ENCODE measurements around the gene NLRP14.

Gene NLRP14

DNA sequence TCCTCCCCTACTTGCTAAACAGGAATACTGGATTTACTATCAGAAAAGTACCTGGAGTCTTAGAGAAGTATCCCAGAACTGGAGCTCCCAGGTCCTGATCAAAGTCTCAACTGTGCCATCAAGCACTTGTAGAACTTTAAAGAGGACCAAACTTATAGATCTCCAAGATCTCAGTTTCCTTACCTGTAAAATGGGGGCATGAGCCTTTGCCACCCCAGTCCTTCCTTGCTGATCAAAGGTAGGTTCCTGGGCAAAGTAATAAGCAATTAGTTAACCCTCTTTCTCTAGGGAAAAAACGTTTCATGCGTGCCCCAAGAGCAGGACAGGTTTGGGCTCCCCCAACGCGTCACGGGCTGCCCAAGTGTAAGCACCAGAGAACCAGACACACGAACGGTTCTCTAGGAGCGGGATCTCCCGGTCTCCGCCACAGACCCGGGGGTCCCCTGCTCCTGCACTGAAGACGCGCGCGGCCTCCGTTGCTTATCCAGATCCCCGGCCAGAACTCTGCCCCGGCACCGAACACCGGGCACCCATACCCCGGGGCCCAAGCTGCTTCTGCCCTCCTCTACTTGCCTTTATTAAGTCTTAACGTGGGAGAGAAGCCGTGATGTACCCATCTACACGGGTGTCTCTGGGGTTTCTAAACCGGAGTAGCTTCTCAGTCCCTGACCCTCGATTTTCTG, 638 bp upstream of the NLRP14 start:
- peak overlapping the region; percentile 97 for H3K4me3 ChIP-seq (ENCODE audit: low read length)
- H3K27me3 ChIP-seq (ENCODE audit: control insufficient read depth, insufficient read depth, low read length): no peaks in the 10 kb centered on the region
- peak overlapping the region; percentile 93 for H3K9ac ChIP-seq (ENCODE audit: low read length)

DNA sequence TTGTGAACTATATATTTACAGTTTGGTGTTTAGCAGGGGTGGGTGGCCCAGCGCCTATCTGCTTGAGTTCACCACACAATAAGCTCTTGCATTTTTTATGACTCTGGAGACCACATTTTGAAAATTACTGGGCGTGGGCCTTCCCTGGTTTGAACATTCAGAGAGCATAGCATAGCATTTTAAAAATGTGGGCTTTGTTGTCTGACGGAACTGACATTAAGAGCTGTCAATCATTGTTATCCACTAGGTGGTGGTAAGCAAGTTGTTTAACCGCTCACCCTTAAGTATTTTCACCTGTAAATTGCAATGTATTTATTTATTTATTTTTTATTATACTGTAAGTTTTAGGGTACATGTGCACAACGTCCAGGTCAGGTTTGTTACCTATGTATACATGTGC, 1.0 kb downstream of the NLRP14 start:
- H3K27me3 ChIP-seq (ENCODE audit: control insufficient read depth, insufficient read depth, low read length): no peaks in the 10 kb centered on the region

More for the DNA sequence above, 638 bp upstream of the NLRP14 start:
- no peaks in the 10 kb centered on the region for H3K36me3 ChIP-seq (ENCODE audit: control insufficient read depth, insufficient read depth, low read length)
- H3K9me3 ChIP-seq (ENCODE audit: control insufficient read depth, low read length): no peaks in the 10 kb centered on the region
- peaks cover 8% of the 10 kb centered on the region for H3K4me1 ChIP-seq (ENCODE audit: control insufficient read depth, insufficient read depth, low read length)

DNA sequence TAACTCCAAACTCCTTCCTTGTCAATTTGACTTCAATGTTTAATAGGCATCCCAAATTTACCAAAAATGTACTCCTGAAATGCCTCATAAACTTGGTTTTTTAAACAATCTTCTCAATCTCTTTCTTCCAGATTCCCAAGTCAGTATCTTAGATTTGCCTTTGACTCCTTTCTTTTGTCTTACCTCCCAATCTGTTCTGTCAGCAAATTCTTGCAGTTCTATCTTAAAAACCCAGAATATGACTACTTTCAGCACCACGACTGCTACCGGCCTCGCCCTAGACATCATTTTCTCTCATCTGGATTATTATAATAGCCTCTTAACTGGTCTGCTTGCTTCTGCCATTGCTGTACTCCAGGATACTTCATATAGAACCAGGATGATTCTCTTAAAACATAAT, 7.9 kb downstream of the NLRP14 start:
- H3K36me3 ChIP-seq (ENCODE audit: control insufficient read depth, insufficient read depth, low read length): no peaks in the 10 kb centered on the region
- H3K9me3 ChIP-seq (ENCODE audit: control insufficient read depth, low read length): no peaks in the 10 kb centered on the region
- no peak overlapping the region for H3K9ac ChIP-seq (ENCODE audit: low read length)

More for the DNA sequence above, 1.0 kb downstream of the NLRP14 start:
- peaks cover 8% of the 10 kb centered on the region for H3K4me1 ChIP-seq (ENCODE audit: control insufficient read depth, insufficient read depth, low read length)
- no peaks in the 10 kb centered on the region for H3K9me3 ChIP-seq (ENCODE audit: control insufficient read depth, low read length)
- no peak overlapping the region for H3K4me3 ChIP-seq (ENCODE audit: low read length)
- no peak overlapping the region for H3K9ac ChIP-seq (ENCODE audit: low read length)
- no peaks in the 10 kb centered on the region for H3K36me3 ChIP-seq (ENCODE audit: control insufficient read depth, insufficient read depth, low read length)

DNA sequence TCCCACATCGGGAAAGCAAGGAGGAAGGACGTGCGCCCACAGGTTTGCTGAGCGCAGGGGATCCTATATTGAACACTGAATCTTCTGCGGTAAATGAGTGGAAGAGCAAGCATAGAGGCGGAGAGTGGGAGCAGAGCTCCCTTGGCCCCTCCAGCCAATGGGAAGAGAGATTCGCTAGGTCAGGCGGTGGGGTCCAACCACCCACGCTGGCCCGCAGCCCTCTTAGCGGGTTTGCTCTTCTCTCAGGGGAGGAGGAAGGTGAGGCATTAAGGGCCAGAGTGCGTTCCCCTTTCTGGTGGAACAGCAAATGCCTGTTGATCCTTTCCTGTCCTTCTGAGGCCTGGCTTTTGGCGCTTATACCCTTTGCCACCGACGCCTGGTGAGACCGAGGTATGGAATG, 10.6 kb downstream of the NLRP14 start:
- no peak overlapping the region for H3K9ac ChIP-seq (ENCODE audit: low read length)
- H3K9me3 ChIP-seq (ENCODE audit: control insufficient read depth, low read length): no peaks in the 10 kb centered on the region
- H3K36me3 ChIP-seq (ENCODE audit: control insufficient read depth, insufficient read depth, low read length): no peaks in the 10 kb centered on the region
- H3K4me1 ChIP-seq (ENCODE audit: control insufficient read depth, insufficient read depth, low read length): no peaks in the 10 kb centered on the region
- H3K27me3 ChIP-seq (ENCODE audit: control insufficient read depth, insufficient read depth, low read length): no peaks in the 10 kb centered on the region
- H3K4me3 ChIP-seq (ENCODE audit: low read length): no peak overlapping the region

More for the DNA sequence above, 7.9 kb downstream of the NLRP14 start:
- Histone ChIP-seq H3K27me3 (ENCODE audit: control insufficient read depth, insufficient read depth, low read length) (no peaks in the 10 kb centered on the region), H3K4me1 (ENCODE audit: control insufficient read depth, insufficient read depth, low read length) (no peaks in the 10 kb centered on the region), H3K4me3 (ENCODE audit: low read length) (no peak overlapping the region)

DNA sequence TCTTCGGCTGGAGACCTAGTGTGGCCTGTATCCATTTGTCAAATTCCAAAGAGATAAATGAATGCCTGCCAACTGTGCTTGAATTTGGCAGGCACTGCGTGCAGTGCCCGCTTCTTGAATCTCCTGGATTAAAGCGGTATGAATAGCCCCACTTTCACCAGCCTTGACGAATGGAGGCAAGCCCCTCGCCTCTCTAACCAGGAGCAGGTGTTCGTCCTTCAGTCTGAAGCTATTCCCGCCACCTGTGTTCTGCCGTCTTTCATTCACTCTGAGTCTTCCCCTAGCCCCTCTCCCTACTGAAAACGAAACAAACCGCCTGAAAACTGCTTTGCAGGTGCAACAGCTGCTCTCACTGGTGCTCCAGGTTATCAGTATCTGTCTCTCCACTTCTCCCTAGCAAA, 11.2 kb downstream of the NLRP14 start:
- Histone ChIP-seq H3K27me3 (ENCODE audit: control insufficient read depth, insufficient read depth, low read length) (no peaks in the 10 kb centered on the region), H3K4me1 (ENCODE audit: control insufficient read depth, insufficient read depth, low read length) (no peaks in the 10 kb centered on the region), H3K4me3 (ENCODE audit: low read length) (no peak overlapping the region), H3K9ac (ENCODE audit: low read length) (no peak overlapping the region), H3K9me3 (ENCODE audit: control insufficient read depth, low read length) (no peaks in the 10 kb centered on the region), H3K36me3 (ENCODE audit: control insufficient read depth, insufficient read depth, low read length) (no peaks in the 10 kb centered on the region)

DNA sequence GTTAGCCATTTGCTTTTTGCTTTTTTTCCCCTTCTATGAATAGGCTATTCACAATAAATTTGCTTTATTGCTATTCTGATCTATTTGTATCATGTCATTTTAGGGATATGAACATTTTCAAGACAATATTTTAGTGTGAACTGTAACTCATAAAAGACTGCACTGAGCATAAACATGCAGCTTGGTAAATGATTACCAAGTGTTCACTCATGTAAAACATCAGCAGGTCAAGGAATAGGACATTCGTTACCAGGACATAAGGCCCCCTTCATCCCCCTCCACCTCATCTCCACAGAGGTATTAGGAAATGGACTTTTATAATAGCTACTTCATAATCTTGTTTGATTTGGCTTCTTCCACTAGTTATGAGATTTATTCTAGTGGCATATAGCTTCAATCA, 12.4 kb downstream of the NLRP14 start:
- H3K4me3 ChIP-seq (ENCODE audit: low read length): no peak overlapping the region
- H3K36me3 ChIP-seq (ENCODE audit: control insufficient read depth, insufficient read depth, low read length): no peaks in the 10 kb centered on the region
- no peaks in the 10 kb centered on the region for H3K9me3 ChIP-seq (ENCODE audit: control insufficient read depth, low read length)

DNA sequence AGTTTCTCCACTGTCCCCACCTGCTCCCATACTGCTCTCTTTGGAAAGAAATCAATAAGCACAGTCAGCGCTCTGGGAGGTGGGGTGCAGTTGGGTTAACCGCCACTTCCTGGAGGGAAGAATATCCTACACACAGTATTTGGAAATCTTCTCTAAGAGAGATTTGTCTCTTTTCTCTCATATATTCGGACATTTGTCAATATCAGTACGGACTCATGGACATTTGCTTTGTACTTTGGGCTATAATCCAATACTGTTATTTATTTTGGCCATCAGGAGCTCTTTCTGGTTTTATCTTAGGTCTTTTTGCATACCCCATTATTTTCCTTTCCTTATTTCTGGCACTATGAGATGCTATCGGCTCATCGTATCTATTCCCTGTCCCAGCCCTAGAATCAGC, 13.7 kb downstream of the NLRP14 start:
- no peaks in the 10 kb centered on the region for H3K4me1 ChIP-seq (ENCODE audit: control insufficient read depth, insufficient read depth, low read length)
- H3K9me3 ChIP-seq (ENCODE audit: control insufficient read depth, low read length): no peaks in the 10 kb centered on the region
- no peak overlapping the region for H3K4me3 ChIP-seq (ENCODE audit: low read length)
- no peaks in the 10 kb centered on the region for H3K27me3 ChIP-seq (ENCODE audit: control insufficient read depth, insufficient read depth, low read length)
- no peaks in the 10 kb centered on the region for H3K36me3 ChIP-seq (ENCODE audit: control insufficient read depth, insufficient read depth, low read length)
- no peak overlapping the region for H3K9ac ChIP-seq (ENCODE audit: low read length)

More for the DNA sequence above, 12.4 kb downstream of the NLRP14 start:
- H3K4me1 ChIP-seq (ENCODE audit: control insufficient read depth, insufficient read depth, low read length): no peaks in the 10 kb centered on the region
- H3K9ac ChIP-seq (ENCODE audit: low read length): no peak overlapping the region
- H3K27me3 ChIP-seq (ENCODE audit: control insufficient read depth, insufficient read depth, low read length): no peaks in the 10 kb centered on the region

DNA sequence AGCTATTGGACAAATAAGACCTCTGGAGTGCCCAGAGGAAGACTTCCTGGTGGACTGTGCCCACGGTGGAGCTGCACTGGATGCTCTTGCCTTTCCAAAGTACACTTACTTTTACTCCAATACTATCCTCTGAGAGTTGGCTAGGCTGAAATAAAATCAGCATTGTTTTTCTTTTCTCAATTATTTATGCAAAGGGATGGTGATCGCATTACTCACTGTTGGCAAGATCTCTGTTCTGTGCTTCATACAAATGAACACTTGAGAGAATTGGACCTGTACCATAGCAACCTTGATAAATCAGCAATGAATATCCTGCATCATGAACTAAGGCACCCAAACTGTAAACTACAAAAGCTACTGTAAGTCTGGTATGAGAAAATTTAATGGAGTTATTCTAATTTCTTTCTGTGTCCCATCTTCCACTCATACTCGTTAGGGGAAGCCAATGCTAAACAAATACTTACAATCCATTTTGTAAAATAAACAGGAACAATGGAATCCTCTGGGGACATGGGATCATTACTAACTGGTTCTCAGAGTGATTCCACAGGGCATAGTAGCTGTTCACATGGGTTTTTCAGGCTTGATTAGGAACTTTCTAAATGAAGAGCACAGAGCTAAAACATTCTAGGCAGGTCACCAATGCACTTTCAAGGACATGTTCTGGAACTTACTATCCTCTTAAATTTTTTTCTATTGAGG, 26.3 kb downstream of the NLRP14 start:
- no peaks in the 10 kb centered on the region for H3K9me3 ChIP-seq (ENCODE audit: control insufficient read depth, low read length)
- H3K4me3 ChIP-seq (ENCODE audit: low read length): no peak overlapping the region
- no peaks in the 10 kb centered on the region for H3K27me3 ChIP-seq (ENCODE audit: control insufficient read depth, insufficient read depth, low read length)
- no peaks in the 10 kb centered on the region for H3K4me1 ChIP-seq (ENCODE audit: control insufficient read depth, insufficient read depth, low read length)
- H3K9ac ChIP-seq (ENCODE audit: low read length): no peak overlapping the region
- no peaks in the 10 kb centered on the region for H3K36me3 ChIP-seq (ENCODE audit: control insufficient read depth, insufficient read depth, low read length)

DNA sequence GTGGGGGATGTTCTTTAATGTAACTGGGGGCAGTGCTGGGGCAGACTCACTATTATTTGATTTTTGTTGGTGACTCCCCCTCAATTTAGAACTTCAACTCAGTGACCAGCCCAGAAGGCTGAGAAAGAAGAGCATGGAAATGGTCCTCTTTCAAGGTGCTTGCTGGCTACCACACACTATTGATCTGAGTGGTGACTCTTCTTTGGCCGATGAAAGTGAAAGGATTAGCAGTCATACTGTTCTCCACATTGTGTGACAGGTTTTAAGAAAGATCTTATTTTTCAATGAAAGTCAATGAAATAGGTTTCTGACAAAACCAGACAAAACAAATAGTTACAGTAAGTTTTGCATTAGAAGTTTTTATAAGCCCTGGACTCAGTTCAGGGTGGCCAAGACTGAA, 29.9 kb downstream of the NLRP14 start:
- H3K9ac ChIP-seq (ENCODE audit: low read length): no peak overlapping the region
- no peaks in the 10 kb centered on the region for H3K4me1 ChIP-seq (ENCODE audit: control insufficient read depth, insufficient read depth, low read length)
- H3K27me3 ChIP-seq (ENCODE audit: control insufficient read depth, insufficient read depth, low read length): no peaks in the 10 kb centered on the region
- H3K9me3 ChIP-seq (ENCODE audit: control insufficient read depth, low read length): no peaks in the 10 kb centered on the region
- no peaks in the 10 kb centered on the region for H3K36me3 ChIP-seq (ENCODE audit: control insufficient read depth, insufficient read depth, low read length)
- no peak overlapping the region for H3K4me3 ChIP-seq (ENCODE audit: low read length)

DNA sequence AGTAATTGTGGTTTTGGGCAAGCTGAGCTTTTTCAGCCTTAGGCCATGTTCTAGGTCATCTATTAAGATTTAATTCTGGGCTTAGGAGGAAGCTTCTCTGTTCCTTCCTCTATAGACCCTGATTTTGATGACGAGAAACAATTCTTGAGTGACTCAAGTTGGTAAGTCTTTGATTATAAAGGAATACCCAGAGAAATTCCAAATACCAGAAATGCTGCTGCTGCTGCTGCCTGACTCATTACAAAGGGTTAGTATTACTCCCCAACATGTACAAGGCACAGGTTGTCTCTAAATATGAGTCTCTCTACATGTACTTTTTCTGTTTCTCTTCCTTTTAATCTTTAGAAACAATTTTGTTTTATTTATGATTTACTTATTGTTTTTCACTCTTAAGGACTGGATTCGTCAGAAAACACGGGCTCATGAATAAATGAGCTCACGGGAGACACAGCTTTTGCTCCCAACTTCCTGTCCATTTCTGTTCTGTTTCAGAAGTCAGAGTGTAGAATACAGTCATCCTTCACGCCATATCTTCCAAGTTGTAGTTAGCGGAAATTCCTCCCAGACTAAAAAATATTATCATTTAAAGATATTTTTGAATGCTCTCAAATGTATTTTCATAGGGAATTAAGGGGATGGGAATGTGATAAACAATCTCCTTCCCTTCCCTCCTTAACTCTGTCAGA, 36.7 kb downstream of the NLRP14 start:
- Histone ChIP-seq H3K4me1 (ENCODE audit: control insufficient read depth, insufficient read depth, low read length) (no peaks in the 10 kb centered on the region), H3K4me3 (ENCODE audit: low read length) (no peak overlapping the region), H3K9ac (ENCODE audit: low read length) (no peak overlapping the region), H3K27me3 (ENCODE audit: control insufficient read depth, insufficient read depth, low read length) (no peaks in the 10 kb centered on the region), H3K36me3 (ENCODE audit: control insufficient read depth, insufficient read depth, low read length) (no peaks in the 10 kb centered on the region), H3K9me3 (ENCODE audit: control insufficient read depth, low read length) (no peaks in the 10 kb centered on the region)

DNA sequence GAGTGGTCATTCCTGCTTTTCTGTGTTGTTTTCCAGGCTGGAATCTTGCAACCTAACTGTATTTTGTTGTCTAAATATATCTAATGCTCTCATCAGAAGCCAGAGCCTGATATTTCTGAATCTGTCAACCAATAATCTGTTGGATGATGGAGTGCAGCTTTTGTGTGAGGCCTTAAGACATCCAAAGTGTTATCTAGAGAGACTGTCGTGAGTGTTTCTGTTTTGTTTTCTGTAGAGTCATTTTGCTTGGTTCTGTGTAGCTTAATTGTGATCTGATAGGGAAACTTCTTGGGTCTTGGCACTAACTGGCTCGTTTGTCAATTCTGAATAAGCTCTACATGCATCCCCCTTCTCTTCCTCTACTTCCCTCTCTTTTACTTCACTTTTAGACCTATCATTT, 37.4 kb downstream of the NLRP14 start:
- Histone ChIP-seq H3K4me3 (ENCODE audit: low read length) (no peak overlapping the region), H3K4me1 (ENCODE audit: control insufficient read depth, insufficient read depth, low read length) (no peaks in the 10 kb centered on the region), H3K36me3 (ENCODE audit: control insufficient read depth, insufficient read depth, low read length) (no peaks in the 10 kb centered on the region), H3K9ac (ENCODE audit: low read length) (no peak overlapping the region), H3K27me3 (ENCODE audit: control insufficient read depth, insufficient read depth, low read length) (no peaks in the 10 kb centered on the region), H3K9me3 (ENCODE audit: control insufficient read depth, low read length) (no peaks in the 10 kb centered on the region)

DNA sequence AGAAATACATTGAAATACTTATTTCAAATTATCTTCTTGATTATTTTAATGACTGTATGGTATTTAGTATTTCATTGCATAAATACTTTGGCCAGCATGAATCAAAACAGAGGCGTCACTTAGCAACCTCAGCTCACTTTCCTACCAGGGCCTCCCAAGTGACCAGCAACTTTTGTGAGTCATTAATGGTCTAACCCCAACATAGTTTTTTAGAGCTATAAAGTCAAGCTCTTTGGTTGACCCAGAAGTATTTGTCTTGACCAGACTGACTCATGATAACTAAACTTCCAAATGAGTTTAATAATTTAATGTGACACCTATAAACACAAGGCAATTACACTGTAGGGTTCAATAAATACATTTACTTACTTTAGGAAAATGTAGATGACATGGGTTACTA, 40.6 kb downstream of the NLRP14 start:
- Histone ChIP-seq H3K27me3 (ENCODE audit: control insufficient read depth, insufficient read depth, low read length) (no peaks in the 10 kb centered on the region), H3K36me3 (ENCODE audit: control insufficient read depth, insufficient read depth, low read length) (no peaks in the 10 kb centered on the region), H3K9me3 (ENCODE audit: control insufficient read depth, low read length) (no peaks in the 10 kb centered on the region), H3K4me3 (ENCODE audit: low read length) (no peak overlapping the region), H3K4me1 (ENCODE audit: control insufficient read depth, insufficient read depth, low read length) (no peaks in the 10 kb centered on the region), H3K9ac (ENCODE audit: low read length) (no peak overlapping the region)
